GM13977 (cell line): Measurements from ENCODE around the gene HIVEP3.

ENCODE experiments used
- DNase-seq: peaks from one replicate; pipeline ENCODE4 v3.0.0; 2012; ENCODE audit warnings: low spot score
- CTCF ChIP-seq: IDR thresholded peaks from 2 replicates; pipeline ENCODE4 v1.5.1; 2012; ENCODE audit warnings: mild to moderate bottlenecking, control low read depth; ENCODE audit not compliant: insufficient read depth; ENCODE audit errors: extremely low read depth, missing control alignments
- in situ Hi-C: fragments of 300-500 bp; cut with MboI; formaldehyde crosslinking; loops from one replicate; pipeline ENCODE4 v1.12.0; 2022; ENCODE audit warnings: low sequenced_read_pairs, low pct_unique_long_range_greater_than_20kb, mixed read lengths, inconsistent platforms; ENCODE audit not compliant: unreplicated experiment

Gene HIVEP3

GRCh38 chr1:41872074-41872473 is 46.6 kb downstream of the HIVEP3 start:
- in situ Hi-C loops = no loop called here
- DNase-seq = no peak

GRCh38 chr1:41870076-41870562 is 48.6 kb downstream of the HIVEP3 start:
- in situ Hi-C loops = no loop called here
- peak; percentile 44 for DNase-seq
- no peak for TF ChIP-seq CTCF

More at GRCh38 chr1:41872074-41872473, 46.6 kb downstream of the HIVEP3 start:
- TF ChIP-seq CTCF = no peak

GRCh38 chr1:41868241-41868998 is 50.3 kb downstream of the HIVEP3 start:
- in situ Hi-C loops = no loop called here
- DNase-seq = peak; percentile 56
- TF ChIP-seq CTCF = peak; percentile 55

- no peak for TF ChIP-seq CTCF
- in situ Hi-C loops = no loop called here
- no peak for DNase-seq
Measured at GRCh38 chr1:41866285-41866684, 52.4 kb downstream of the HIVEP3 start.

GRCh38 chr1:41864471-41865040 is 54.2 kb downstream of the HIVEP3 start:
- no peak for TF ChIP-seq CTCF
- DNase-seq = no peak
- in situ Hi-C loops = no loop called here

GRCh38 chr1:41863718-41864117 is 55.0 kb downstream of the HIVEP3 start:
- in situ Hi-C loops = no loop called here
- no peak for DNase-seq
- TF ChIP-seq CTCF = no peak
